ENCODE measurements around the gene LAMA5.

Gene LAMA5

GRCh38 chr20:62349556-62350097 lies 17.5 kb downstream of the LAMA5 start:
- DNase-seq (ENCODE audit: low read depth in 2 of 2): no peak

- DNase-seq (ENCODE audit: low read depth in 2 of 2): no peak
Measured at GRCh38 chr20:62348604-62349003, 18.5 kb downstream of the LAMA5 start.

- no peak for DNase-seq (ENCODE audit: low read depth in 2 of 2)
Measured at GRCh38 chr20:62347445-62347844, 19.7 kb downstream of the LAMA5 start.

- DNase-seq (ENCODE audit: low read depth in 2 of 2): no peak
Measured at GRCh38 chr20:62347151-62347404, 20.0 kb downstream of the LAMA5 start.

DNA sequence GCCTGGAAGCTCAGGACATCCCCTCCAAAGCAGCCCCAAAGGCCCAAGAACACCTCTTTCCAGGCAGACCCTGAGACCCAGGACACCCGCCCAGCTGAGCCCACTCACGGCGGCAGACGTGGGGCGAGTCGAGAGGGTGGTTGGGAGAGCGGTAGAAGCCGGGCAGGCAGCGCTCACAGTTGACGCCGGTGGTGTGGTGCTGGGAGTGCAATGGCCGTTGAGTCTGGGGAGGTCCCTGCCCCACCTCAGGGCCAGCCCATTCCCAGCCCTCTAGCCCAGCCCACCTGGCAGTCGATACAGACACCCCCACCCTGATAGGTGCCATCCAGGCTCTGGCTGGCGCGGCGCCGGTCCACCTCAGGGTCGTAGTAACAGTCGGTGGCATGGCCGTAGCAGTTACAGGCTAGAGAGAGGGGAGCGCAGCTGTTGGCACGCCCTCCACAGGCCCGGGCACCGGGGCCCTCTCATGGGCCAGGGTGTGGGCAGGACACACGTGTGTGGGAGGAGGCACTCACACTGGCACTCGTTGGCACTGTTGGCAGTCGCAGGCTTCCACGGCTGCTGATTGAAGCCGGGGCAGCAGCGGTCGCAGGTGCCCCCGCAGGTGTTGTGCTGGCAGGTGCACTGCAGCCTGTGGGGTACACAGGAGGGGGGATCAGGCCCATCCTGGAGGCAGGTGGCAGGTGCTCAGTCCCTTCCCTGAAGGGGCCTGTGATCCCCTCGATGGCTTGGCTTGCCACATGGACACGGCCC lies 20.5 kb downstream of the LAMA5 start:
- no peak for DNase-seq (ENCODE audit: low read depth in 2 of 2)

- no peak for DNase-seq (ENCODE audit: low read depth in 2 of 2)
Measured at GRCh38 chr20:62345681-62346370, 21.3 kb downstream of the LAMA5 start.

DNA sequence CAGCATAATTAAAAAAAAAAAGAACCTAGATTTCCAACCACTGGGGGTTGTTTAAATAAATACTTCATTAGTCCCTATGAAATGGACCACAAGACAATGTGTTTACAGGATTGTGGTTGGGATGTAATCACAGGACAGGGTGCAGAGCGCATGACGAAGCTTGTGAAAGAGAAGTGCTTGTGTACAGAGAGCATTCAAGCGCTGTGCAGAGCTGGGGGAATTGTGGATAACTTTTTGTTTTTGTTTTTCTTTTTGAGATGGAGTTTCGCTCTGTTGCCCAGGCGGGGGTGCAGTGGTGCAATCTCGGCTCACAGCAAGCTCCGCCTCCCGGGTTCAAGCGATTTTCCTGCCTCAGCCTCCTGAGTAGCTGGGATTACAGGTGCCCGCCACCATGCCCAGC lies 22.3 kb downstream of the LAMA5 start:
- DNase-seq (ENCODE audit: low read depth in 2 of 2): no peak

DNA sequence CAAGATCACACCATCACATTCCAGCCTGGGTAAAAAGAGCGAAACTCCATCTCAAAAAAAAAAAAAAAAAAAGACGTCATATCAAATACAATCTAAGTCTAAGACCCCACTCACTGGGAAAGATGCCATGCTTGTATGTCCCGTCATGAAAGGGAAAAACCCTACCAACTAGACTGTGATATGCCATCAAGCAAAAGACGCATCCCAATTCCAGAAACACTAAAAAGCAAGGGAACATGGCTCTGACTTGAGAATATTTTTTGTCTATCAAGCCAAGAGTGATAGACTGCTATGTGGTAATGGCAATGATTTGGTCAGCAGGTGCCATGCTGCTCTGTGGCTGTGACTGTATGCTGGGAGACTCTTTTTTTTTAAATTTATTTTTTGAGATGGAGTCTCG lies 23.0 kb downstream of the LAMA5 start:
- no peak for DNase-seq (ENCODE audit: low read depth in 2 of 2)

DNA sequence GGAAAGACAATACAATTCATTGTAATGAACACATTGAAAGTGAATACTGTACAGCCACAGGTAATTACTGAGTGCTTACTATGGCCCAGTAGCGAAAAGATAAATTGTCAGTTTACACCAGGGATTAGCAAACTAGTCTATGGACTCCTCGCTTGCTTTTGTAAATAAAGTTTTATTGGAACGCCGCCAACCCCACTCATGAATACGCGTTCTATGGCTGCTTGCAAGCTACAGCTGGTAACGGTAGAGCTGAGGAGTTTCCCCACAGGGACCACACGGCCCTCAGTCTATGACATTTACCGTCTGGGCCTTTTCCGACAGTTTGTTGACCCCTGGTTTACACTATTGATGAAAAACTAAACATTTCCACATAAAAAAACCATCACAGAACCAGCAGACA lies 24.2 kb downstream of the LAMA5 start:
- no peak for DNase-seq (ENCODE audit: low read depth in 2 of 2)

- no peak for DNase-seq (ENCODE audit: low read depth in 2 of 2)
Measured at GRCh38 chr20:62339647-62340062, 27.5 kb downstream of the LAMA5 start.

GRCh38 chr20:62338294-62338620 lies 28.9 kb downstream of the LAMA5 start:
- no peak for DNase-seq (ENCODE audit: low read depth in 2 of 2)

GRCh38 chr20:62337558-62338293 lies 29.4 kb downstream of the LAMA5 start:
- no peak for DNase-seq (ENCODE audit: low read depth in 2 of 2)

DNA sequence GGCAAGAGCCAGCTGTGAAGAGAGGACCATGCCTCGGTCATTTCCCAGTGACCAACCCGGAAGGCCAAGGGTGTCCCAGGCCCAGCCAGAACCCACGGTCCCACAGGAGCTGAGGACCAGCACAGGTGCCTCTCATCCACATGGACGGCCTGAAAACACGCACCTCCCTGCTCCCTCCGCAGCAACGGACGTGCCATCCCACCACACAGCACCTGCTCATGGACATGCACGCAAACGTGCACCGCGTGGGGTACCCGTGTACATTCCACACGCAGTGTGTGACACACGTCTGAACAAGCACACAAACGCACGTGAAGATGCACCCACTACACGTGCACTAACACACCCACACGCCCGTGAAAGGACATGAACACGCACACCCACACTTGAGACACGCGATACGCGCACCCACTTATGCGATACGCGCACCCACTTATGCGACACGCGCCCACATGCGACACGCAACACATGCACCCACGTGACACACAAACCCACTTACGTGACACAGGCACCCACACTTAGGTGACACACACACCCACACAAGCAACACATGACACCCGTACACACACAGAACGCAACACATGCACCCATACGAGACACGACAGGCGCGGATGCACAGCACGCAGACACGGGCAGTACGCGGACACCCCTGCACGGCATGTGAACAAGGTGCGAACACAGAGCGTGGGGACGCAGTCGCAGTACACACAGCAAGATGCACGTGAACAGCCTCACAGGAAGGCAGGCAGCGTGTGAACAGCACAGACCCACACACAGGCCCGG lies 30.1 kb downstream of the LAMA5 start:
- DNase-seq (ENCODE audit: low read depth in 2 of 2): no peak

DNA sequence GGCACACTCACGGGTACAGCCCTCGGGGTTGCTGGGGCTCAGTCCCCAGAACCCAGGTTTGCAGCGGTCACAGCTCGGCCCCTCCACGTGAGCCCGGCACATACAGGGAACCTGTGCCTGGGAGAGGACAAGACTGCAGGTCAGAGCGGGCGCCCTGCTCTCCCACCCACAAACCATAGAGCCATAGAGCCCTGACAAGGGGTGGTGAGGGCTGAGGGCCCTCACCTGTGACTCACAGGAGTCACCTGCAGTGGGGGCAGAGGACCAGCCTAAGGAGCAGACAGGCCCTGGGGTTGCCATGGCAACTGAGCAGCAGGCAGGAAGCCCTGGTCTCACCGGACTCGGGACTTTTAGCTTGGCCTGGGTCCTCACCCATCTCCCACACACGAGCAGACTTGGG lies 30.8 kb downstream of the LAMA5 start:
- no peak for DNase-seq (ENCODE audit: low read depth in 2 of 2)

DNA sequence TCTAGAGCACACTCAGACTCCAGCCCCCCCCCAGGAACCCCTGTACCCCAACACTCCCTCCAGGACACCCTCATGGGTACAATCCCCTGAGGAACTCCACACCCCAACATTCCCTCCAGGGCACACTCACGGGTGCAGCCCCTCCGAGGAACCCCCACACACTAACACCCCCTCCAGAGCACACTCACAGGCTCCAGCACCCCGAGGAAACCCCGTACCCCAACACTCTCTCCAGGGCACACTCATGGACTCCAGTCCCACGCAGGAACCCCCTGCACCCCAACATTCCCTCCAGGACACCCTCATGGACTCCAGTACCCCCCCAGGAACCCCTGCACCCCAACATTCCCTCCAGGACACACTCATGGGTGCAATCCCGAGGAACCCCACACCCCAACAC lies 31.6 kb downstream of the LAMA5 start:
- no peak for DNase-seq (ENCODE audit: low read depth in 2 of 2)

GRCh38 chr20:62334881-62335280 lies 32.2 kb downstream of the LAMA5 start:
- no peak for DNase-seq (ENCODE audit: low read depth in 2 of 2)

DNA sequence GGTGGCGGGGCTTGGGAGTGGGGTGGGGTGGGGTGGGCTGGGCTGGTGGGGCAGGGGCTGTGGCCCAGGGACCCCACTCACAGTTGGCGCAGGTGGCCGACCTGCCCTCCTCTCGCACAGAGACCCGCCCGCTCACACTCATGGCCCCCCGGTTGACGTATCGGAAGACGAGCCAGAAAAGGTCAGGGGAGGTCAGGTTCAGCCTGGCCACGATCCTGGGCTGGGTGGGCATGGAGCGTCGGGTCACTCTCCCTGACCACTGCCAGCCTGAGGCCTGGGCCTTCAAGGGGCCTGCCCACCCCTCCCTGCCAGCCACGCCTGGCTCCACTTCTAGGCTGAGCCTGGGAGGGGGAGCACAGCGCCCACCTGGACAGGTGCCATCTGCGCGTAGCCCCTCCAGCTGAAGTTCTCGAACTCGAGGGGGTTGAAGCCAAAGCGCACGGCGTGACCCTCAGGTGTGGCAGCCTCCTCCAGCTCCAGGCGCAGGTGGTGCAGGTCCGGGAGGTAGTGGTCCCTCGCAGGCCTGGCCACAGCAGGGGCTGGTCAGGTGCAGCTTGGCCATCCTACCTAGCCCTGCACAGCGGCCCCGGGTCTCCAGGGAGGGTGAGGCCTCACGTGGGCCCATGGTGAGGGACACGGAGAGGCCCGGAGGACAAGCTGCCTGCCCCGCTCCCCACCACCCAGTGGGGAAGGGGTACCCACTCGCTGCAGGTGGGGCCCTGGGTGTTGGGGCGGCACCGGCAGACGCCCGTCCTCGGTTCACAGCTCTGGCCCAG lies 33.1 kb downstream of the LAMA5 start:
- no peak for DNase-seq (ENCODE audit: low read depth in 2 of 2)

GRCh38 chr20:62332989-62333819 lies 33.9 kb downstream of the LAMA5 start:
- DNase-seq (ENCODE audit: low read depth in 2 of 2): no peak

- DNase-seq (ENCODE audit: low read depth in 2 of 2): no peak
Measured at GRCh38 chr20:62332421-62332820, 34.7 kb downstream of the LAMA5 start.

- DNase-seq (ENCODE audit: low read depth in 2 of 2): no peak
Measured at GRCh38 chr20:62331347-62331746, 35.8 kb downstream of the LAMA5 start.
